Muscle layer of colon (tissue), 2 donors: Measurements from ENCODE around the gene RUNX1.

Experiments used
- H3K27ac ChIP-seq: one replicate; pipeline ENCODE4 v1.7.0; 2013; ENCODE audit warnings: low read depth, mild to moderate bottlenecking, low read length, moderate library complexity
- H3K27me3 ChIP-seq, 2 donors: one replicate each; pipeline ENCODE4 v1.7.0; 2013; ENCODE audit warnings: low read length in 2 of 2, mild to moderate bottlenecking in 2 of 2; ENCODE audit not compliant: insufficient read depth in 2 of 2, control insufficient read depth in 1 of 2
- H3K36me3 ChIP-seq: one replicate; pipeline ENCODE4 v1.7.0; 2013; ENCODE audit warnings: mild to moderate bottlenecking, low read length; ENCODE audit not compliant: insufficient read depth
- H3K4me1 ChIP-seq: one replicate; pipeline ENCODE4 v1.7.0; 2013; ENCODE audit warnings: mild to moderate bottlenecking, low read length; ENCODE audit not compliant: insufficient read depth
- H3K4me3 ChIP-seq, 2 donors: one replicate each; pipeline ENCODE4 v1.7.0; 2013; ENCODE audit warnings: low read length in 2 of 2, low read depth in 1 of 2, mild to moderate bottlenecking in 1 of 2, moderate library complexity in 1 of 2
- H3K9ac ChIP-seq: one replicate; pipeline ENCODE4 v1.7.0; 2013; ENCODE audit warnings: low read length
- H3K9me3 ChIP-seq: one replicate; pipeline ENCODE4 v1.7.0; 2013; ENCODE audit warnings: mild to moderate bottlenecking, low read length
- donor health status: abdominal sarcoma.
- donor health status: Adenocarcinoma of cecum.

RUNX1 gene

DNA sequence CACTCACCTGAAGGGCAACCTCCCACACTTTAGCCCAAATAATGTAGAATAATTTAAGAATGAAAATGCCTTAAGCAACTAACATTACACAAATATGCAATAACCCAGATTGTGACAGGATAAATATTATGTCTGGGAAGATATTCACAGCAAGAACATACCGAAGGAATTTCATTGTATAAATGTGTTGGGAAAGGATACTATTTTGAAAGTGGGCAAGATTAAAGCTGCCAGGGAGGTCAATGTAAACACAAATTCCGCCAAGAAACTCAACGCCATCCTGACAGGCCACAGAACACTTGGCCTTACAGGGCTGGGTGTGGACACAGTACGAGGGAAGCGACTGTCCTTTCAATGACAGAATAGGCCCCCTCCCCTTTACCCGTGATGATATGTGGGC, 173.3 kb downstream of the RUNX1 start:
- no peak overlapping the region for H3K4me3 ChIP-seq
- H3K27ac ChIP-seq: no peak overlapping the region
- no peaks in the 10 kb centered on the region for H3K27me3 ChIP-seq
- H3K4me1 ChIP-seq: no peaks in the 10 kb centered on the region
- no peaks in the 10 kb centered on the region for H3K36me3 ChIP-seq
- no peaks in the 10 kb centered on the region for H3K9me3 ChIP-seq
- H3K9ac ChIP-seq: no peak overlapping the region

DNA sequence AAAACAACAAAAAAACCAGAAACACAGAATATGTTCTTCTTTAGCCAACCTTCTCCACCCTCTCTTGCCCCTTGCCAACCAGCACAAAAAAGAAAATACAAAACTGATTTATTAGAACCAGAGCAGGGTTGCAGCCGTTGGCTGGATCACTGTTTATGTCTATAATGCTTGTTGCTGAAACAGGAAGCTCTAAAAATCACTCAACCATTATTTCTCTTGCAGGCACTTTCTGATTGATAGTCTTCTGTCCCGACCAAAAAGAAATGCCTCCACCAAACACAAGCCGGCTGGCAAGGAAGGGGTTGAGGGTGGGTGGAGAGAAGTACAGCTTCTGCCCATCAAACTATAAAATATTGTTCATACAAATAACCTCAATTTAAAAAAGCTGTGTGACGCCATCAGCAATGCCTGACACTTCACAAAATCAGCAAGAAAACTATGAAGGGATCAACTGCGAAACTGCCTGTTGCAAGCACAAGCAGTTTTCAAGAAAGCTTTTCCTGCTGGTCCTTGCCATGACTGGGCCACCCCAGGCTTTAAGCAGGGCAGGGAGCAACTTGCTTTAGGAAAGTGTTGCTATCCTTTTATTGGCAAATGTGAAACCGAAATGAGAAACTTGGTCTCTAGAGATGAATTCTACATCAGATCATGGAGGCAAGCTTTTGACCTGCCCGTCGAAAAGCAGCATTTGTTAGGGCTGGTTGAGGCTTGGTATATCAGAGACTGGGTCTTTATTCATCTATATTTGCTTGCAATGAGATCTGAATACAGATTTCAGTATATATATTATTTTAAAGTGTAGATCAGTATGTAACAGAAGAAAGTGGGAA, 174.2 kb downstream of the RUNX1 start:
- Histone ChIP-seq H3K4me1 (no peaks in the 10 kb centered on the region), H3K9me3 (no peaks in the 10 kb centered on the region), H3K27ac (no peak overlapping the region), H3K27me3 (no peaks in the 10 kb centered on the region), H3K36me3 (no peaks in the 10 kb centered on the region), H3K9ac (no peak overlapping the region), H3K4me3 (no peak overlapping the region)

DNA sequence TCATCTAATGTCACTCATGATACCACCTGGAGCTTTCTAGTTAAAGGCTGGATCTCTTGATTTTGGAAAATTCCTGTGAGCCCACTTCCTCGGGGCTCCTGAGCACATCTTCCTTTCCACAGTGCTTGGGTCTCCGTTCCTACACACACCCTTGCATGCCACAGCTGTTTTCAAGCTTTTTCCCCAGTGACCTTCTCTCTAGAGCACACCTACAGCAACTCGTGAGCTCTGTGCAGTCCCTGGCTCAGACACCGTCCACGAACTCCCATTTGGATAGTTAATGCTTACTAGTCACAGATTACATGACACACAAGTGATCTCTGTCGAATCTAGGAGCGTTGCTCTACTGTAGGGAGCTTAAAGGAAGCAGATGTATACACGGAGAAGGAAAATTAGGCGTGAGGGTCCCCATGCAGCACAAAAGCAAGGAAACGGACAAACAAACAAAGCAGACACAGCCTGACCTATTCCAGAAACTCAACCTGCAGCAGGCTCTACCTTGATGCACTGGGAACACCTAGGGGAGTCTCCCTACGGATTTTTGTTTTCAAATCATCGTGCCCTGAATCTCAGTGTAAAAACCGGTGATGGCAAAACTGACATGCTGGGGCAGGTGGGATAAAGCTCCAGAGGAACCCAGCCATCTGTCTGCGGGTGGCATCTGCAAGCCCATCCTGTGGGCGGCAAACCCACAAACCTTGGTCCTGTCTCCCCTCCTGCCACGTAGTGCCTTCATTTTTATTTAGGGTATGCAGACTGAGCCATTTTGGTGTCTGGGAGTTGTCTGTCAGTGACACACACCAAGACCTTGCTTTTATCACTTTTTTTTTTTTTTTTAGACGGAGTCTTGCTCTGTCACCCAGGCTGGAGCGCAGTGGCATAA, 177.8 kb downstream of the RUNX1 start:
- Histone ChIP-seq H3K27me3 (no peaks in the 10 kb centered on the region), H3K36me3 (no peaks in the 10 kb centered on the region), H3K9ac (no peak overlapping the region), H3K27ac (no peak overlapping the region), H3K4me3 (no peak overlapping the region), H3K4me1 (no peaks in the 10 kb centered on the region), H3K9me3 (no peaks in the 10 kb centered on the region)

DNA sequence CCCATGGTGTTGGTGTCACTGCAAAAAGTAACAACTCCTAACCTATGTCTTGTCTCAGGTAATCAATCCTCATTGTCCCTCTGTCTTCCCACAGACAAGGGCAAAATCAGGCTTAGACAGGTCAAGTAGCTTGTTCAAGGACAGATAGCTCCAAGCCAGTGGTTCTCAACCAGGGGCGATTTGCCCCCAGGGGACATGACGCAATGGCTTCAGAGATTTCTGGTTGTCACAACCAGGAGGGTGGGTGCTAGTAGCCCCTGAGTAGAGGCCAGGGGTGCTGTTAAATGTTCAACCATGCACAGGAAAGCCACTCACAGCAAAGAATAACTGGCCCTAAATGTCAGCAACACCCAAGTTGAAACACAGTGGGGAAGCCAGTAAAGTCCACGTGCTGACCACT, 178.9 kb downstream of the RUNX1 start:
- Histone ChIP-seq H3K4me1 (no peaks in the 10 kb centered on the region), H3K36me3 (no peaks in the 10 kb centered on the region), H3K4me3 (no peak overlapping the region), H3K27me3 (no peaks in the 10 kb centered on the region), H3K27ac (no peak overlapping the region), H3K9me3 (no peaks in the 10 kb centered on the region), H3K9ac (no peak overlapping the region)

DNA sequence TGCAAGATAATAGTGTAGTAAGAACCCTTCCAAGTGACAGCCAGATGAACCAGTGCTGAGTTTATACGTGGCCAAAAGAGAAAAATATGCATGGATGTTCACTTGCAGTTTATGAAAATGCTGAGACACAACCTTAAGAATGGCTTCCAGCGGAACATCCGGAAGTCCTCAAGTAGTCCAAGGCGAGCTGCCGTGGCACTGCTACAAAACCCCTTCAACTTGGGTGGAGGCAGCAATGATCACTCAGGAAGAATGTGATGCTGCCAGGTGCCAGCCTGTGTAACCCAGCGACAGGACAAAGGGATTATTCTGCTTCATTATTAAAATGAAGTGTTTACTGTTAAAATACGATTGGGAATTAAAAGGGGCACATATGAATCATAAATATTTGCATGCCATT, 179.6 kb downstream of the RUNX1 start:
- Histone ChIP-seq H3K9me3 (no peaks in the 10 kb centered on the region), H3K4me1 (no peaks in the 10 kb centered on the region), H3K36me3 (no peaks in the 10 kb centered on the region), H3K27ac (no peak overlapping the region), H3K4me3 (no peak overlapping the region), H3K27me3 (no peaks in the 10 kb centered on the region), H3K9ac (no peak overlapping the region)

DNA sequence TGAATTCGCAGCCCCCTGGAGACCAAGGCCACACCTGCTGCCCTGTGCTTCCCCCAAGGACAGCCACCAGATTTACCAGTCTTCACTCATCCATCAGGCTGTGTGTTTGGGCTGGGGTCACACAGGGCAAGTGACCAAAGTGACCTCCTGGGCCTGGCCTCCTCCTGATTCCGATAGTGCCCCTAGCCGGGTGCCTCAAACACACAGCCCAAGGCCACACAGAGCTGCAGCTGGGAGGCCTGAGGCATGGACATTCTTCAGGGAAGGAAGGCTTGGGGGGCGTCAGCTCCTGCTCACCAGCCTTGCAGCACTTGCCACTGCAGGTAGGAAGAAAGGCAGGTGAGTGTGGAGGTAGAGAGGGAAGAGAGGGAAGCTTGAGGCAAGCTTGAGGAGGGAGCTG, 181.3 kb downstream of the RUNX1 start:
- H3K27me3 ChIP-seq: no peaks in the 10 kb centered on the region
- H3K9ac ChIP-seq: no peak overlapping the region
- no peaks in the 10 kb centered on the region for H3K4me1 ChIP-seq
- H3K4me3 ChIP-seq: no peak overlapping the region
- H3K9me3 ChIP-seq: no peaks in the 10 kb centered on the region
- no peaks in the 10 kb centered on the region for H3K36me3 ChIP-seq
- no peak overlapping the region for H3K27ac ChIP-seq

DNA sequence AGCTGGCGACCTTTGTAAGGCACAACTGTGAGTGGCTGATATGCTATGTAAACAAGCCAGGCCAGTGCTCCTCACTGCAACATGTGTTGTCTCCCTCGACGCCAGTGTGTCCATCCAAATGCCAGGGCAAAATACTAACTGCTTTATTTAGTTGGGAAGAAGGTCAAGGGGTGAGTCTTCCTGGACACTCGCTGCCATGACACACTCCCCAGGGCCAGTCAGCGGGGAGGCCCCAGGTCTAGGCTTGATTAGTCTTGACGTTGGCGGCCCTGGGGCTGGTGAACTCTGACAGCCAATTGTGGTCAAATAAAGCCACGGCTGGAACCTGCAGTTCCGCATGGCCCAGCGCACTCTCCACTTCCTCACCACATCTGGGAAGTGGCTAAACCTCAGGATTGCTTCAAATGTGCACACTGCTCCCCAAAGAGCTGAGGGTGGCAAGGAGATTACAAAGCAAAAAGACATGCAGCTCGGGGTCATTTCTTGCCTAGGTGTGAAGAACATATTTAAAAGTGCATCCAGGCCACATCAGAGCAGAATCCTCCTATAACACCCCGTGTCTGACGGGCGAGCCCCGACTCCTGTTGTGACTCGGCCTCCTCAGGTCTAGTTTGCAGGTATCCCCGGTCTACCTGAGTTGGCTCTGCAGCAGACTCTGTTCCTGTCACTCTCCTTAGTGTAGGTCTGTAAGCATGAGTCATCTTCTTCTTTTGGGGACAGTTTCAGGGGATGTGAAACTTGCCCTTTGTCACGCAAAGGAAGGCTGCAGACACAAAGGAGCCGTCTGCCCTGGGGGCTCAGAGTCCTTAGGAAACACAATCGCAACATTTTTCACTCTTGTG, 183.5 kb downstream of the RUNX1 start:
- Histone ChIP-seq H3K4me1 (no peaks in the 10 kb centered on the region), H3K36me3 (no peaks in the 10 kb centered on the region)

DNA sequence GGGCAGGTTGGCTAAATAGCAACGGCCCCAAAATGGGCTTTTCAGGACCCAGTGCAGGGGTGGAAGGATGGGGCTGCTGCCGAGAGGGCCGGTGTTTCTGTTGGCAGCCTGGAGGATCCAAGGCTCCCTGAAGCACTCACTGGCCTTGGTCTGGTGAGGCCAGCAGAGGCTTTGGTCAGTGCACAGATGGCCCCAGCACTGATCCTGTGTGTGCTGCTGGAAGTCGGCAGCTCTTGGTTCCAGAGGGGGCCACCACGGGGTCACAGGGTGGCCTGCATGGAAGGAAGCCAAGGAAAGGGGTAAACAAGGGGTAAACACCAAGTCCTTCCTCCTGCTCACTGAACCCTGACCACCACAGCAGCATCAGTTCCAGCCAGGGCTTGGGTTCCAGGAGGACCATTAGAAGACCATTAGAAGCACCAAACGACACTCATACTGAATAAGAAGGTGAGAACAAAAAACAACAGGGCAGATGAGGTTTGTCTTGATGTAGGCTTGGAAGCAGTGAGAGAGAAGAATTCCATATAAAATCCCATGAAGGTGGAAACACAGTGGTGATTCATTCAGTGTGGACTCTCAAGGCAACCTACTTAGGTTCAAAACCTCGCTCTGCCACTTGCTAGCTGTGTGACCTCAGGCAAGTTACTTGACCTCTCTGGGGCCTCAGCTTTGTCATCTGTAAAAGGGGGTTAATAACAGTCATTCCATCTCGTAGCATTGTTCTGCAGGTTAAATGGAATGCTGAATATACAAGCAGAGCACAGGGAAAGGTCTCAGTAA, 184.5 kb downstream of the RUNX1 start:
- no peak overlapping the region for H3K4me3 ChIP-seq
- no peak overlapping the region for H3K27ac ChIP-seq
- no peaks in the 10 kb centered on the region for H3K4me1 ChIP-seq
- no peak overlapping the region for H3K9ac ChIP-seq
- no peaks in the 10 kb centered on the region for H3K9me3 ChIP-seq
- H3K27me3 ChIP-seq: no peaks in the 10 kb centered on the region
- no peaks in the 10 kb centered on the region for H3K36me3 ChIP-seq

More for the DNA sequence above, 183.5 kb downstream of the RUNX1 start:
- Histone ChIP-seq H3K9me3 (no peaks in the 10 kb centered on the region), H3K27ac (no peak overlapping the region), H3K27me3 (no peaks in the 10 kb centered on the region), H3K9ac (no peak overlapping the region), H3K4me3 (no peak overlapping the region)

DNA sequence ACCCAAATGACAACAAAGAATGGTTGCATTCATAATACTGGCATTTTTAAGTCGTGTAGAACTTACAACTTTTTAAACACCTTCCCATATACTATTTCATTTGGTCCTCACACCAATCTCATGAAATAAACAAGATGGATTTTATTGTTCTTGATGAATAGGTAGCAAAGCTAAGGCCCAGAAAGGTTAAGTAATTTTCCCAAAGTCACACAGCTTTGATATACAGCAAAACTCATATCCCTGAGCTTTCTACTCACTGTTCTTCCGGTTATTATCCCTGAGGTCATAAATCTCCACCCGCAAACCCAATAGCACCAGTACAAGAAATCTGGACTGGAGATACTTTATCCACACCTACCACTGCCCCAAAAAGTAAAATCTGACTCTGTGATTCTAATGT, 186.2 kb downstream of the RUNX1 start:
- no peaks in the 10 kb centered on the region for H3K4me1 ChIP-seq
- no peaks in the 10 kb centered on the region for H3K36me3 ChIP-seq
- H3K27ac ChIP-seq: no peak overlapping the region

DNA sequence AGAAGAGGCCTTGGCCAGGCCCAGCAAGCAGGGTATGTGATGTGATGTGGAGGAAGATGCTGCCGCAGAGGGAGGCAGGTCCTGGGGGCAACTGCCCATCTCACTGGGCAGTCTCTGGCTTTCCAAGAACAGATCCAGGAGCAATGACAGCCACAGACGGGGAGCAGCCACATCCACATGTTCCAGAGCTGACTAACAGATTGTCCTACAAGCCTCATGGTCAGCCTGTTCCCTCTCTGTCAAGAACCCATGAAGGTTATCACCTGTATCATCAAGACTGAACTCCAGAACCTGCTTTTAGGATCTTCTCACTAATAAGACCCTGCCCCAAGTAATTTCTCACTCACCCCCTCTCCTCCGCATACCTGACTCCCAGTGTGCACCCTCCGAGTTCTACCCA, 187.8 kb downstream of the RUNX1 start:
- Histone ChIP-seq H3K9ac (no peak overlapping the region), H3K4me3 (no peak overlapping the region), H3K27me3 (no peaks in the 10 kb centered on the region), H3K9me3 (no peaks in the 10 kb centered on the region), H3K27ac (no peak overlapping the region), H3K36me3 (no peaks in the 10 kb centered on the region), H3K4me1 (no peaks in the 10 kb centered on the region)

More for the DNA sequence above, 186.2 kb downstream of the RUNX1 start:
- no peak overlapping the region for H3K9ac ChIP-seq
- H3K9me3 ChIP-seq: no peaks in the 10 kb centered on the region
- no peak overlapping the region for H3K4me3 ChIP-seq
- H3K27me3 ChIP-seq: no peaks in the 10 kb centered on the region
